Stromal cell of bone marrow (primary cell): ENCODE results near the gene TAF1B.
A peak's percentile ranks its signal among the peaks of the same experiment; 100 is the strongest.
"Not testable (repeated sequence)": the region's sequence is repeated elsewhere in the genome, so short reads cannot be mapped to it uniquely, and the experiment has no call there.

ENCODE experiments used
- DNase-seq: peaks from one replicate; pipeline ENCODE4 v3.0.0-alpha.2; 2012; ENCODE audit warnings: low read depth

TAF1B gene

GRCh38 chr2:9832586-9832985 is 10.7 kb upstream of the TAF1B start:
- peak; percentile 56 for DNase-seq

GRCh38 chr2:9835068-9835467 is 8.2 kb upstream of the TAF1B start:
- DNase-seq, result not testable (repeated sequence)

GRCh38 chr2:9836074-9836473 is 7.2 kb upstream of the TAF1B start:
- DNase-seq, result no peak

- no peak for DNase-seq
These were observed 6.8 kb upstream of the TAF1B start for GRCh38 chr2:9836517-9836916.

GRCh38 chr2:9837451-9837850 is 5.8 kb upstream of the TAF1B start:
- DNase-seq, result no peak

GRCh38 chr2:9838391-9838790 is 4.9 kb upstream of the TAF1B start:
- DNase-seq, result no peak

- DNase-seq, result no peak
These were observed 616 bp upstream of the TAF1B start for GRCh38 chr2:9842487-9843228.

GRCh38 chr2:9844036-9844483 is 786 bp downstream of the TAF1B start:
- peak; percentile 13 for DNase-seq

- no peak for DNase-seq
These were observed 1.3 kb downstream of the TAF1B start for GRCh38 chr2:9844576-9844975.

GRCh38 chr2:9846554-9846953 is 3.3 kb downstream of the TAF1B start:
- no peak for DNase-seq

- DNase-seq, result no peak
These were observed 3.9 kb downstream of the TAF1B start for GRCh38 chr2:9847140-9847539.

- no peak for DNase-seq
These were observed 9.6 kb downstream of the TAF1B start for GRCh38 chr2:9852881-9853280.

- DNase-seq, result no peak
These were observed 14.8 kb downstream of the TAF1B start for GRCh38 chr2:9857814-9858729.

GRCh38 chr2:9858730-9859068 is 15.4 kb downstream of the TAF1B start:
- no peak for DNase-seq

- DNase-seq, result not testable (repeated sequence)
These were observed 17.8 kb downstream of the TAF1B start for GRCh38 chr2:9860922-9861580.

- no peak for DNase-seq
These were observed 24.6 kb downstream of the TAF1B start for GRCh38 chr2:9867881-9868280.

- no peak for DNase-seq
These were observed 30.1 kb downstream of the TAF1B start for GRCh38 chr2:9873337-9873736.

GRCh38 chr2:9877026-9877425 is 33.8 kb downstream of the TAF1B start:
- DNase-seq, result no peak

GRCh38 chr2:9877726-9878125 is 34.5 kb downstream of the TAF1B start:
- no peak for DNase-seq

- no peak for DNase-seq
These were observed 36.4 kb downstream of the TAF1B start for GRCh38 chr2:9879455-9880194.

- no peak for DNase-seq
These were observed 40.6 kb downstream of the TAF1B start for GRCh38 chr2:9883897-9884296.

GRCh38 chr2:9884436-9884835 is 41.2 kb downstream of the TAF1B start:
- no peak for DNase-seq
